COLO668 (cell line): ENCODE data around the gene HDGFL1.

Experiments used
- DNase-seq: peaks from one replicate; lab custom pipeline; 2025; ENCODE audit not compliant: unreplicated experiment; lab: John Stamatoyannopoulos, UW

HDGFL1 gene

DNA sequence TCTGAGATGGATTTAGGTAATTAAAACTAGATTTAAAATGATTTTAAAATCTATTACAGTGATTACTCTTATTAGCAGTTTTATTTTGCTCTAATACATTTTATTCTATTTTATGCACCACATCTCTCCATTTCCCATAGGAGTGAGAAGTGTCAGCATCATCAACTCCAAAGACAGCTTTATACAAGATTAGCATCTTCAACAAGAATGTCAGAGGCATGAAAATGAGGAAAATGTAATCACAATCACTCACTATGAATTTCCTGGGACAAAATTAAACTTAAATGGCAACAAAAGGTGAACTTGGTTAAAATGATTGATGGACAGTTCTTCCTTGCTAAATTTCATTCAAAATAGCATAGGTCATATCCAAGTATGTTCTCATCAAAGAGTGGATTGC is 19.8 kb downstream of the HDGFL1 start:
- DNase-seq = no peak

DNA sequence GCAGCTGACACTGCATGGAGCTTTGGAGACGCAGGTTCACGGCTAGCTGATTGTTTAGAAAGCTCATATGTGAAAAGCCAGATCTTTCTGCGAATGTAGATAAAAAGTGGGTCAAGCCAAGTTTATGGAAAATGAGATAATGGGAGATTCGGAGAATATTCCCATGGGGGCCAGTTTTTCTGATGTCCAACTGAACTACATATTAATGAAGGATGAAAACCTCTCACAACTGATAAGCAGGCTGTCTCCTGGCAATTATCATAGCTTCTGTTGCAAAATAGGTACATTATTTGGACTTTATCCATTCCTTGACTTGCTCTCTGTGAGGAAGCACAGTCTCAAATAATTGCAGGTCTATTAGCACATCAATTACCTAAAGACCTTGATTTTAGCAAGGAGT is 21.1 kb downstream of the HDGFL1 start:
- no peak for DNase-seq

DNA sequence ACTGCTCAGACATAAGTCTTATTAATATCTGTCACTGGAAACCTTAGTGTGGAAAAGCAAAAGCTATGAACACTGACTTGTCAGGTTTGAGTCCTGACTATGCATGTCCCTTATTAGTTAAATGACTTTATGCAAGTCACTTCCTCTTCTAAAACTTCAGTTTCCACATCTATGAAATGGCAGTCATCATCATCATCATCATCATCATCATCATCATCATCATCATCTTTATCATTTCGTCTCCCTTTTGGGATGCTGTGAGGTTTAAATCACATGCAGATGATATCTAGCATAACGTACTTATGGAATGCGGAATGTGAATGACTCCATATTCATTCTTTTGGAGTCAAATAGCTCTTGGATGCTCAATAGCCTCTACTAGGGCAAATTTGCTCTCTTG is 24.5 kb downstream of the HDGFL1 start:
- no peak for DNase-seq

DNA sequence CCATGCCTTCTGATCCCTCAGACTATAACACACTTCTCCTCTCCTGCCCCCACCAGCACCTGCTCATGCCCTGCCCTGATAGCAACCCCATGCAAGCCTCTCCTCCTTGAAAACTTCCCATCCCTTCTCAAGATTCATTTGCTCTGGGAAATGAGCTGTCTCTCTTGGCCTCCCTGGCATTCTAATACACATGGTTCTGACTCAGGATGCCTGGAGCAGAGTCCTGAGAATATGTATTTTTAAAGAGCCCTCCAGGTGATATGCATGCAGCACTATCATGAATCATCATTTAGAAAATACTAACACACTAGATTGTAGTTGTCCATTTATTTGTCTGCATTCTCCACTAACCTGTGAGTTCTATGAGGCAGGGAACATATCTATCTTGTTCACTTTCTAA is 26.6 kb downstream of the HDGFL1 start:
- no peak for DNase-seq

DNA sequence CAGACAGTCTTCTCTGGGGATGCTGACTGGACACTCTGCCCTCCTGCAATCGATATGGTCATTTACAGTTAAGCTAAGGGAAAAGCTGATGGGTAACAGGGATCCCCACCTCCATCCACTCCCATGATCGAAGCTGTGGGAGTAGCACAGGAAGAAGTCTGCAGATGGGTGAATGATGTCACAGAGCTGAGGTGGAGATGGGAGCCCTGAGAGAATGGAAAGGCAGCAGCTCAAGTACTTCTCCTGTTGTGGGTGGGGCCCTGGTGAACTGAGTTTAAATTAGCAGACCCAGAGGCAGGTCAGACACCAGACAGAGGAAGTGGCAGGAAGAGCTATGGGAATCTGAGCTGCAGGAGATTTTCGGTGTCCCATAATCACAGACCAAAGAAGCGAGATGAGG is 29.0 kb downstream of the HDGFL1 start:
- no peak for DNase-seq

DNA sequence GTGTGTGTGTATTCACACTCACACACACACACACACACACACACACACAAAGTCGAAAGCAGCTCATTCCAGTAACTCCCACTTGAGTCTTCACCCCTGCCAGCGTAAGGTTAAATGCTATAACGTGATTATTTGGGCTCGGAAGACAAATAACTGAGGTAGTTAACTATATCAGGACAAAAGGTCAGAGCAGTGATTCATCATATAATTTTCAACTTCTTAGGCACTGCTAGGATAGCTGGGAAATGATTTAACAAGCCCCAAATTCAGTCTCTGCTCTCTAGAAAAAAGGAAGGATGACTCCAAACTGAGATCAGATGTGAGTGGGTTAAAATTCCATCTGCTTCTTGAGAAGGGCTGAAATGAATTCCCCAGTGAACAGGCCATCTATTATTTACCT is 30.7 kb downstream of the HDGFL1 start:
- DNase-seq = no peak

DNA sequence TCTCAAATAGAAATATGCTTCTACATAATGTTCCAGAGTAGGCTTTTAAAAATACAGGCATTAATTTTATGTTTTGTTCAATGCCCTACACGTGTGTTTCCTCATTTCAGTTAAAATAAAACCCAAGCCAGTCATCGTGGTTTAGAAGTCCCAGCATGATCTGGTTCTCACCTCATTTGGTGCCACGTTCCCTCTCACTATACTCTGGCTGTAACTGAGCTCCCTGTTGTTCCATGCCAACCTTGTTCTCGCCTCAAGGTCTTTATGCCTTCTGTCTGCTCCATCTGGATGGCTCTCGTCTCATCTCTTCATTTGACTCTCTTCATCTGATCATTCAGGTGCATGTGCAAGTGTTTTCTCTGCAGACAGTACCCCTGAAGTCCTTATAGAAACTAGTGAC is 32.6 kb downstream of the HDGFL1 start:
- DNase-seq = no peak

DNA sequence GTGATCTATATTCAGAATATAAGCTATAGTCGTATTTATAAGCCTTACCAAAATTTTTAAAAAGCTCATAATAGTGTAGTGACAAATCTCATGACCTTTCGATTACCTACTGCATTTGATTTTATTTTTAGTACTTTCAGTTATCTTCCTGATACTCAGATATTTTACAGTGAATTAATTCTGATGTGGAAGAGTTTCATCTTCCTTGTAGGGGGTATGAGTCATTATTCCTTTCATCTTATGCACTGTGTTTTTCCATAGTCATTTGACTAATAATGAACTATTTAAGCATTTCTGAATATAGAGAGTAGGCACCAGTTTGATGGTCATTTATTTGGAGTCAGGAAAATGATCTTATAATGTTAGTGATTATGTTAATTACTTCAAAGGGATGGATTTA is 36.4 kb downstream of the HDGFL1 start:
- DNase-seq = no peak

DNA sequence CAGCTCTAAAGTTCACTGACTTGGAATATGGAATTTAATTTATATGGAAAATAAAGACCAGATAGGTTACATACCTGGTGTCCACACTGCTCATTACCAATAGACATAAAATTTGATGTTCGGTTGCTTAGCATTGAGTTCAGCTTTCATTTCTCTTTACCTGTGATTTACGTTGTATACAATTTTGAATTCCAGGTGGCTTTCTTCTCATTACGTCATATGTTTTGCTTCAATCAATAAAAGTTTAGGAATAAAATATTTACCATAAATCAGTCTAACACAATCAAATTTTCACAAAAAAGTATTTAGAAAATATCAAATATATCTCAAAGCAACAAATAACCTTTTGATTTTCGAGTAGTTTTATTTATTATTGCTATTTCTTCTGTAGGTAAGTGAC is 40.8 kb downstream of the HDGFL1 start:
- no peak for DNase-seq

DNA sequence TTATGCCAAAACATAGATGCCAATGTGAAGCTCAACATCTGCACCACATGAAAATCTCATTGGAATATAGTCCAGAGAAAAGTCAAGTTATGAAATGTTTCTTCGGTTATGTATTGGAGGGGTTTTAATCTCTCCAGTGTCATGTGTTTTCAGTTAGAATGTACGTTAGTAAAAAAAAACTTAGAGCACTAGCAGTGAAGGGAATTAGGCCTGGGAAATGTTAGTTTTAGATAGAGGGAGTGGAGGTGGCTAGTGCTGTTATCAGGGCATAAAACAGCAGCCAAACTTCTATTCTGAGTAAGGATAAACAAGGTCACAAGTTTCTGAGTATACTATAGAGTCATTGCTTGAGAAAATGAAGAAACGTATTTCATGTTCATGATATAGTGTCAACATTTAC is 42.9 kb downstream of the HDGFL1 start:
- no peak for DNase-seq

DNA sequence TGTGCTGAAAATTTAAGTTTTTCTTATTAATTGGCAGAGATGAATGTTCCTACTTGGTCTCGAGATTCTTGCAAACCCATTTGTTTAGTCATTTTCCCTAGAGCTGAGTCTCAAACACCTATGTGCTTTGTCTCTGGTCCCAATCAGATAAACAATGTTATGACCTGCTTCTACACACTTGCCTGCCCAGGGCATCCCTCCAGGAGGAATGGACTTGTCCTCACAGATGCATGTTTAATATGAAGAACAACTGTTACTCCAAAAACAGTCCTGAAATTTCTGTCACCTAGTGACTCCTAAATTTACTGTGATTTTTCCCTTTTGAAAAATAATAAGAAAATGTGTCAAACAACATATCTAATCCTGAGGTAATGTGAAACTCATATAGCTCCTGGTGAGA is 43.7 kb downstream of the HDGFL1 start:
- DNase-seq = no peak

DNA sequence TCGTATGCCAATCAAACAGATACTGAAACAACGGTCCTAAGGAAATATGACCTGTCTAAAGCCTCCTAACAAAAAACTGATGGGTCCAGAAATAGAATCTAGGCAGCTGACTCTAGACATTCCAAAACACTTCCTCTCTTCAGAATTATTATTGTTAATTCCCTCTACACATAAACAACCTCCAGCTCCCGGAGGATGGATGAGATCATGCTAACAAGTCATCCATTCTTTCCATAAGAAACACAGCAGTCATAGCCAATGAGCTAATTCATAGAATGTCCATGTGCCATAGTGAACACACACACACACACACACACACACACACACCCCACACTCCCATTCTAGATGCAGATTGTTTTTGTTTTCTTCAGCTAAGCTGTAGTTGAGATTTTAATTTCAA is 44.3 kb downstream of the HDGFL1 start:
- no peak for DNase-seq

DNA sequence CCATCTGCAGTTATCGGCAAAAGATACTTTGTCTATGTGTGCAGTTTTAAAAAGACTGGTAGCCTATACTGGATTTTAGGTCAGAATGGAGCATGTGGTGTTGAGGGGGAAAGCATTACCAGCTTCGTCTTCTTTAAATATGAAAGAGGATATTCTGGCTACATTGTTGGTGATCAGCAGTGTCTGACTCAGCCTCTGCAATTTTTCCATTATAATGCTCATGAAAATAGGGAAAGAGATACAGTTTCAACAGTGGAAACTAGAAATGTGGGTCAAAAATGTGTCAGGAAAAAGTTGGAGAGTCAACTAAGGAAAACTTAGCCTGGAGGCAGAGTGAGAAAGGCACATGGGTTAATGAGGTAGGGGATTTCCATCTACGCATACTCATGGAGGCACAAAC is 45.2 kb downstream of the HDGFL1 start:
- no peak for DNase-seq

DNA sequence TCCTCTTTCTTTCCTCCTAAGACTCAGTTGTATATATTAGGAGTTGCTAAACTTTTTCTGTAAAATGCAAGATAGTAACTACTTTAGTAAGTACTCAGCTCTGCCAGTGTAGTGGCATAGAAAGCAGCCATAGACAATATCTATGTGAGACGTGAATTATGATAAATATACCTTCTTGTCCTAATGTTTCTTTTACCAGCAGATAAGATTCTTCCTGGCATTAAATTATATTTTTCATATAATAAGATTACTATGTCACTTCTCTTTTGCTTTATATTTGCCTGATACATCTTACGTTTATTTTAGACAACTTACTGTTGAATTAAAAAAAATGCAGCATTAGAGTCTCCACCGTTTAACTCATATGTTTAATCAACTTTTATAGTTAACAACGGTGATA is 51.7 kb downstream of the HDGFL1 start:
- DNase-seq = no peak
